ENCODE measurements around the gene SLIT1. TPM values are rescaled to one million over a fixed set of nuclear protein-coding genes. Genes with fewer than 3 reads are reported as not detected.

SLIT1 gene
- total and polyA plus RNA-seq, 2 of the 8 experiments (the other 6 are each of a cell fraction or from before 2014, with no cell fraction given), result 0.70 to 0.88 TPM

GRCh38 chr10:97058521-97058920 is 127.2 kb downstream of the SLIT1 start:
- CTCF ChIA-PET (ENCODE audit: partially characterized antibody), result interaction anchor here (0.6 to 8.6 kb wide), 16 partner anchors 11 to 379 kb away, joined by 3 to 90 read pairs (median 4); no protein-coding TSS in a partner anchor
- H3K4ac ChIP-seq (replicated peaks; ENCODE audit: insufficient read length, low read depth, low read length), result no peak overlapping the region
- no peak overlapping the region for H2AFZ ChIP-seq (ENCODE audit: low read length)
- no peak overlapping the region for H2BK12ac ChIP-seq (ENCODE audit: low read depth, low read length)
- no peak overlapping the region for H2BK20ac ChIP-seq (ENCODE audit: low read length)
- peaks cover 0 to 11% (median 2%) of the 10 kb centered on the region in 4 experiments; a peak in 3 of 7 replicates for H3K4me1 ChIP-seq (replicated peaks in 1 of 4; ENCODE audit: control insufficient read depth in 3 of 4, insufficient read depth in 4 of 4, low read length in 3 of 4)
- H3K23ac ChIP-seq (ENCODE audit: insufficient read length), result no peak overlapping the region
- H3K4me2 ChIP-seq (ENCODE audit: insufficient read depth in 1 of 2, low read depth in 2 of 2, low read length in 2 of 2), result no peak overlapping the region
- POLR2A ChIA-PET (ENCODE audit: partially characterized antibody), result no interaction called here
- H2BK15ac ChIP-seq (ENCODE audit: low read length), result no peak overlapping the region
- no peaks in the 10 kb centered on the region; the same call in 1 of the 2 replicates for H3K23me2 ChIP-seq (ENCODE audit: low read depth, low read length)
- H4K91ac ChIP-seq (replicated peaks; ENCODE audit: insufficient read length, low read length), result no peak overlapping the region
- no peak overlapping the region for H3K18ac ChIP-seq (ENCODE audit: extremely low read depth, low read length)
- no peak overlapping the region for H2BK120ac ChIP-seq (replicated peaks; ENCODE audit: low read depth, low read length)
- peaks cover 0 to 2% of the 10 kb centered on the region in 2 experiments for H4K20me1 ChIP-seq (replicated peaks in 1 of 2; ENCODE audit: control insufficient read depth in 1 of 2, insufficient read depth in 2 of 2, low read length in 2 of 2)
- no peak overlapping the region for H2AK5ac ChIP-seq (ENCODE audit: low read depth, low read length)
- no peak overlapping the region for H2BK5ac ChIP-seq (ENCODE audit: low read depth, low read length)
- DNase-seq (ENCODE audit: low read depth in 1 of 2, low spot score in 2 of 2) (no peak), FAIRE-seq (no peak)
- no peak overlapping the region for H3K9ac ChIP-seq (replicated peaks in 1 of 4; ENCODE audit: extremely low read depth in 1 of 4, low read depth in 3 of 4, low read length in 3 of 4)
- WGBS, 2 experiments (ENCODE audit: extremely low coverage in 1 of 2, insufficient coverage in 1 of 2, insufficient read length in 1 of 2, insufficient replicate concordance in 2 of 2, low coverage in 1 of 2, low lambda C conversion rate in 2 of 2, missing lambda C conversion rate in 1 of 2), result 90% methylated on average over 4 of the region's 4 CpGs; no CpG with 5 or more reads in 1 of the 2 experiments
- H4K5ac ChIP-seq (ENCODE audit: insufficient read length, low read depth, low read length), result no peak overlapping the region
- no peaks in the 10 kb centered on the region for H3K9me3 ChIP-seq (ENCODE audit: insufficient read depth in 2 of 2, low read depth in 1 of 2, low read length in 1 of 2)
- H3K27me3 ChIP-seq (replicated peaks in 1 of 4; ENCODE audit: control insufficient read depth in 3 of 4, extremely low read depth in 1 of 4, insufficient read depth in 3 of 4, low read length in 3 of 4), result no peaks in the 10 kb centered on the region
- H3K4me3 ChIP-seq (ENCODE audit: extremely low read depth in 1 of 4, insufficient read depth in 2 of 4, low read depth in 3 of 4, low read length in 4 of 4), result no peak overlapping the region
- H3K36me3 ChIP-seq (ENCODE audit: control insufficient read depth in 2 of 4, insufficient read depth in 4 of 4, low read length in 3 of 4), result no peaks in the 10 kb centered on the region
- H3K14ac ChIP-seq (ENCODE audit: insufficient read length), result no peak overlapping the region
- H3K27ac ChIP-seq (ENCODE audit: low read depth, low read length), result no peak overlapping the region
- H3K79me1 ChIP-seq (ENCODE audit: low read depth, low read length), result no peaks in the 10 kb centered on the region
- no peaks in the 10 kb centered on the region for H3K79me2 ChIP-seq (ENCODE audit: control insufficient read depth in 1 of 2, insufficient read depth in 2 of 2, low read length in 2 of 2)
- no peak overlapping the region for H4K8ac ChIP-seq (ENCODE audit: extremely low read depth, insufficient read depth, low read length)
- no peak overlapping the region for H3K56ac ChIP-seq (replicated peaks; ENCODE audit: insufficient read length, low read depth, low read length)
- TF ChIP-seq ZNF274 (IDR thresholded peaks at IDR 0.05; ENCODE audit: borderline replicate concordance, extremely low read depth, low read length) (no peak), POU5F1 (IDR thresholded peaks at IDR 0.05; ENCODE audit: low read depth, low read length) (no peak), KDM1A (IDR thresholded peaks at IDR 0.05; ENCODE audit: borderline replicate concordance, low read length) (no peak), SUZ12 (IDR thresholded peaks at IDR 0.05; ENCODE audit: low read length) (no peak), BACH1 (IDR thresholded peaks at IDR 0.05; ENCODE audit: low read length) (no peak), POLR2A (IDR thresholded peaks at IDR 0.05; ENCODE audit: control extremely low read depth in 1 of 2, low read depth in 2 of 2, low read length in 2 of 2) (no peak), POLR2AphosphoS5 (IDR thresholded peaks at IDR 0.05; ENCODE audit: low read depth, low read length) (no peak), JUN (IDR thresholded peaks at IDR 0.05; ENCODE audit: low read depth, low read length) (no peak), NANOG (IDR thresholded peaks at IDR 0.05; ENCODE audit: insufficient read depth, low read depth, low read length, poor library complexity, severe bottlenecking) (no peak), RNF2 (IDR thresholded peaks at IDR 0.05; ENCODE audit: borderline replicate concordance, low read depth, low read length, missing control alignments, poor library complexity, severe bottlenecking) (no peak), KDM5A (IDR thresholded peaks at IDR 0.05; ENCODE audit: low read length) (no peak), NRF1 (IDR thresholded peaks at IDR 0.05; ENCODE audit: low read depth, low read length) (no peak), MAFK (IDR thresholded peaks at IDR 0.05; ENCODE audit: low read depth, low read length) (no peak), CBX5 (IDR thresholded peaks at IDR 0.05; ENCODE audit: low read depth, low read length) (no peak)
- TF ChIP-seq, protein P1, sequence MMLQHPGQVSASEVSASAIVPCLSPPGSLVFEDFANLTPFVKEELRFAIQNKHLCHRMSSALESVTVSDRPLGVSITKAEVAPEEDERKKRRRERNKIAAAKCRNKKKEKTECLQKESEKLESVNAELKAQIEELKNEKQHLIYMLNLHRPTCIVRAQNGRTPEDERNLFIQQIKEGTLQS (IDR thresholded peaks at IDR 0.05; ENCODE audit: insufficient read depth, low read depth, low read length), result no peak

All from H1 (cell line).